Hair follicular keratinocyte (primary cell): ENCODE data around the gene VRTN. TPM values are rescaled to one million over a fixed set of nuclear protein-coding genes. Genes with fewer than 3 reads are reported as not detected.

ENCODE experiments used
- total RNA-seq: library from RNA; depleted of rRNA; stranded (reverse); fragments of >200 nt; gene quantifications from 2 replicates; pipeline ENCODE4 v1.2.3, GENCODE V29; 2015

VRTN gene, protein sequence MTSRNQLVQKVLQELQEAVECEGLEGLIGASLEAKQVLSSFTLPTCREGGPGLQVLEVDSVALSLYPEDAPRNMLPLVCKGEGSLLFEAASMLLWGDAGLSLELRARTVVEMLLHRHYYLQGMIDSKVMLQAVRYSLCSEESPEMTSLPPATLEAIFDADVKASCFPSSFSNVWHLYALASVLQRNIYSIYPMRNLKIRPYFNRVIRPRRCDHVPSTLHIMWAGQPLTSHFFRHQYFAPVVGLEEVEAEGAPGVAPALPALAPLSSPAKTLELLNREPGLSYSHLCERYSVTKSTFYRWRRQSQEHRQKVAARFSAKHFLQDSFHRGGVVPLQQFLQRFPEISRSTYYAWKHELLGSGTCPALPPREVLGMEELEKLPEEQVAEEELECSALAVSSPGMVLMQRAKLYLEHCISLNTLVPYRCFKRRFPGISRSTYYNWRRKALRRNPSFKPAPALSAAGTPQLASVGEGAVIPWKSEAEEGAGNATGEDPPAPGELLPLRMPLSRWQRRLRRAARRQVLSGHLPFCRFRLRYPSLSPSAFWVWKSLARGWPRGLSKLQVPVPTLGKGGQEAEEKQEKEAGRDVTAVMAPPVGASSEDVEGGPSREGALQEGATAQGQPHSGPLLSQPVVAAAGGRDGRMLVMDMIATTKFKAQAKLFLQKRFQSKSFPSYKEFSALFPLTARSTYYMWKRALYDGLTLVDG
- not detected in 2 replicates for total RNA-seq

DNA sequence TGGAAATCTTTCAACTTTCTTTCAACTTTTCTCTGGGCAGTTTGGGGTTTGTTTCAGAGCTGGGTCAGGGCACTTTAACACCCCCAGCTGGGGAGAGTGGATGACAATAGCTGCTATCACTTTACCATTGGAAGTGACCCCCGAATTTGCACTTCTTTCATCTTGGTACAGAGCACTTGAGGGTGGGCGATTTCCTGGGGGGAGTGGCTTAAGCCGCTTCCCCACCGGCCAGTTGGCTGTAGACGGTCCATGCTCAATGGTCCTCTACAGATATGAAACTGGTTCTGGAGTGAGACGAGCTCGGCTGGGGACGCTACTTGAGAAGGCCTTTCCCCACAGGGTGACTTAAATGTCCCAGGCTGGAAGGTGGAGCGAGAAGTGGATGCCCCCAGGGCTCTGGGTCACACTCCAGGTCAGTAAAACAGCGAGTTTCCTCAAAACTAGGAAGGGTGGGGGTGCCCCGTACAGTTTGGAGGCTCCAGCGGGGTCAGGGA is at the start of gene VRTN:
Gene VRTN (plus strand): TSS at position 231 of the 494 bp plus-strand sequence. CDS start 8,313 bp downstream, outside the sequence.

DNA sequence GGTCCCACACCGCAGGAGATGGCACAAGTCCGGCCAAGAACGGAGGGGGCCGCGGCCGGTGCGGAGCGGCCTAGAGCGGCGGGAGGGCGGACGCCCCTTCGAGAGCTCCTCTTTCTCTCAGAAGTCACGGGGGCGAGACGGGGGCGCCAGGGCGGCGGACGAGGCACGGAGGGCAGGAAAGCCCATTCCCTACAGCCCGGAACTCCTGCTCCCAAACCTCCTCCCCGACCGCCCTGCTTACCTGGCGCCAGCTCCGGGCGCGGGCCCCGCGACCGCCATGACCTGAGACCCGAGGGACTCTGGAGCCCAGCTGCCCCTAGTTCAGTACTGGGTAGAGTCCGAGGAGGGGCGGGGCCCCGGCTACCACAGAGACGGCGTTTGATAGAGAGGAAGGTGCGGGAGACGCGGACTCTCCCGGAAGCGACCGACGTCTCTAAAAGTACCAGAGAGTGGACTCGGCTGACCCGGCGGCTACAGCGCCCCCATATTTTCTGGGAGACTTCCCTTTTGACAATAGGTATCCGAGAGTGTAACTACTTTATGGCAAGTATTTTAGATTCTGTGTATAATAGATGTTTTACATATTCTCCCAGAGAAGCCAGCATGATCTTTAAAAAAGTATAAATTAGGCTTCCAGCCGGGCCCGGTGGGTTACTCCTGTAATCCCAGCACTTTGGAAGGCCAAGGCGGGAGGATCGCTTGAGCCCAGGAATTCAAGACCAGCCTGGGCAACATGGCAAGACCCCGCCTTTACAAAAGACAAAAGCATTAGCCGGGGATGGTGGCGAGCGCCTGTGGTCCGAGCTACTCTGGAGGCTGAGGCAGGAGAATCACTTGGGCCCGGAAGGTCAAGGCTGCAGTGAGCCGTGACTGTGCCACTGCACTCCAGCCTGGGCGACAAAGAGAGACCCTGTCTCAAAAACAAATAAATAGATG is 45.4 kb upstream of the VRTN start, which contains the start of gene ABCD4:
Gene ABCD4 (minus strand): TSS at position 301 of the 936 bp plus-strand sequence. CDS start 22 bp downstream, at position 279.

Other genes starting within 250 kb of the VRTN start
- gene VSX2, start 109.0 kb upstream of the VRTN start, total RNA-seq, result not detected in 2 replicates
- 16.8 and 24.2 TPM in 2 replicates for gene ABCD4, start 45.5 kb upstream of the VRTN start, total RNA-seq
- gene SYNDIG1L, start 77.7 kb downstream of the VRTN start, total RNA-seq, result not detected in 2 replicates
- gene NPC2, start 144.8 kb downstream of the VRTN start, total RNA-seq, result 239 and 356 TPM in 2 replicates
- gene ISCA2, start 145.3 kb downstream of the VRTN start, total RNA-seq, result 17.8 and 21.3 TPM in 2 replicates